Stimulated activated CD8-positive, alpha-beta memory T cell treated with anti-CD3 and anti-CD28 coated beads, Interleukin-7, amount 100 ng/mL, for 1 hour (primary cell): ENCODE measurements around the gene OR5C1.
A peak's percentile ranks its signal among the peaks of the same experiment; 100 is the strongest.
"Not testable (repeated sequence)": the region's sequence is repeated elsewhere in the genome, so short reads cannot be mapped to it uniquely, and the experiment has no call there.

Experiments
- DNase-seq, 2 donors: peaks; one replicate each; pipeline ENCODE4 v3.0.0-alpha.2; 2020; ENCODE audit warnings: low read depth in 2 of 2

OR5C1 gene

DNA sequence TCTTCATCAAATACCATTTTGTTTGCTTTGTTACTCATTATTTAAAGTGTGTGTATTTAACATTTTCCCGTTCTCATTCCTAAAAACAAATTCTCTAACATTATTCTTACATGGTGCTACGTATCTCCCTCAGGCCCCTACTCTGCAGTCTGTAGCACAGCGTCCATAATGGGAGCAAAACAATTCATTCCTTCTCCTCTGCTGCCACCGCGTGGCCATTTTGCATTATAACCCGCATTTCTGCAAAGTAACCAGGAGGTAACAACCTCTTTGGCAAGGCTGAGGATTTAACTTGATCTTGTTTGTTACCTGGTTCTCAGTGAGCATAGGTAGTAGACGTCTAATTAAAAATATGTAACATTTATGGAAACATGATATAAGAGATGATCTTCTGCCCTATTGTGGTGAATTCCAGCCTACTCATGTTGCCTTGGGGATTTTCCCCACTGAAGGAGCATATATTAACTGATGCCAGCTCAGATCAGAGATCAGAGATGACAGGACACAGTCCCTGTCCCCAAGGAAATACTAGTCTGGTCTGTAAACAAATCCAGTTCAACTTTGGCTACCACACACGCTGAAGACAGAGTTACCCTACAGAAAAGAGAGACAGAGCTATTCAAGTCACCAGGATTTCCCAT is 21.7 kb downstream of the OR5C1 start:
- DNase-seq = peak; percentile 57

GRCh38 chr9:122812736-122813135 is 24.0 kb downstream of the OR5C1 start:
- no peak for DNase-seq

GRCh38 chr9:122814545-122814944 is 25.8 kb downstream of the OR5C1 start:
- DNase-seq = no peak

- DNase-seq = no peak
Measured at GRCh38 chr9:122815544-122815943, 26.8 kb downstream of the OR5C1 start.

GRCh38 chr9:122816163-122816867 is 27.6 kb downstream of the OR5C1 start:
- DNase-seq = peak in 1 of 2 donors; percentile 22

GRCh38 chr9:122819326-122819725 is 30.6 kb downstream of the OR5C1 start:
- DNase-seq = no peak

GRCh38 chr9:122819791-122820489 is 31.2 kb downstream of the OR5C1 start:
- DNase-seq = no peak

GRCh38 chr9:122820490-122820845 is 31.7 kb downstream of the OR5C1 start:
- DNase-seq = no peak

DNA sequence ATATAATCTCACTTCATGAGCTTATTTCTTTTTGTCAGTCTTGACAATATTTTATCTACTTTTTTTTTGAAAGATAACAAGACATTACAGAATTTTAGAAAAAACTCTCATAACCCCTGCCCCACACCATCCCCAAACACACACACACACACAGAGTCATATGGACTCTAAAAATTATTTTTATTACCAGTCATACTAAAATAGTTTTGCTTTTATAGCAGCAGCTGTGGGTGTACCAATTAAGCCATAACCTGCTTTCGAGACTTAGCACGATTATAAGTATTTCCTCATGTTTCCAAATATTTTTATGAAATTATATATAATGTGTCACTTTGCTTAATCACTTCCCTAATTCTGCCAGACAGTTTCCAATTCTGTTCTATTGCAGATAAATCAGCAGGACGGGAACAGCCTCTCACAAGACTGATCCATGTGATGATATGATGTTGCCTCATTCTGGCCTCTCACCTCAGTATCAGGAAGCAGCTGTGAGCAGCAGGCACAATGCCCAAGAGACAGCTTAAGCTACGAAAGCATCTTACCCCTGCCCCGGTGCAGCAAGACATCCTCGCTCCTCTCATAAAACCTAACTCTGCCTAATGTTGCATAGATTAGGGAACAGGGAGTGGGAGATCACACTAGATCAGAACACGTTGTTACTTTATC is 32.7 kb downstream of the OR5C1 start:
- no peak for DNase-seq

DNA sequence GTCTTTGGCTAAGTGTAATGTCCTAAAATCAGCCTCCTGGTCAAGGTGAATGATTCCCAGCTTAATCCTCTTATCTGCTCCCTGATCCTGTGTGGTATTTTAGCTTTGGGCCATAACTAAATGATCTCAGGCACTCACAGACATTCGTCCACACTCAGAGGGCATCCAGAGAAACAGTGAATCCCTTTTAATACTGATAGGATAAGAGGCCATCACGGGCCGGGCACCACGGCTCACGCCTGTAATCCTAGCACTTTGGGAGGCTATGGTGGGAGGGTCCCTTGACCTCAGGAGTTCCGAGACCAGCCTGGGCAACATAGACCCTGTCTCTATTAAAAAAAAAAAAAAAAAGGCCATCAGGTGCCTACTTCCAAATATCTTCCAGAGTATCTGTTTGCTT is 33.3 kb downstream of the OR5C1 start:
- DNase-seq = no peak

DNA sequence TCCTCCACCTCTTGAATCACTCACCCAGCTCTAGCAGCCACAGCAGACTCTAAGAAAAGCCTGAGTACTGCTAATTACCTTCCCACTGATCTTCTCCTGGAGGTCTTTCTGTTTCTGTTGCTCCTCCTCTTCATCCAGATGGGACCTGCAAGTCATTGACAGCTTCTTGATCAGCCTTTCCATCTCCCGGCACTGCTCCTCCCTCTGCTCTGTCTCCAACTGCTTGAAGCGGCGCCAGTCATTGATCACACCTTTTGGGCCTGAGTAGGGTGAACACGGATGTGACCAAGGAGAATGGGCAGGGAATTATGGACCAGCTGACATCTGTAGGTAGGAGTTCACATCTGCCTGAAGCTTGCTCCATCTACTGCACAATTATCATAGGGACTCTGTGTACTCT is 34.2 kb downstream of the OR5C1 start:
- no peak for DNase-seq

DNA sequence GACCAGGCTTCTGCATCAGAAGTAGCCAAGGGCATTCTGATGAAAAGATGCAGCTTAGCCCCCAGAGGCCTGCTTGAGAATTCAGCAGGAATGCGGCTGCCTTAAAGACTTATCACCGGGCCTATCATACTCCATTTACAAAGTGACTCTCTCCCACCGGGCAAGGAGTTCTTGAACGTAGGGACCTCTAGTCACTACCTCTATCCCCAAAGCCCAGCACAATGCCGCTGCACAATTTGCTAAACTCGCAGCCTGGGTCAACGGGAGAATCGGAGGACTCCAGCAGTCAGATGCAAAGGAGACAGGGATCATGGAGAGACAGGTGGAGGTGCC is 39.0 kb downstream of the OR5C1 start:
- DNase-seq = no peak

- DNase-seq = not testable (repeated sequence)
Measured at GRCh38 chr9:122828965-122829284, 40.2 kb downstream of the OR5C1 start.

DNA sequence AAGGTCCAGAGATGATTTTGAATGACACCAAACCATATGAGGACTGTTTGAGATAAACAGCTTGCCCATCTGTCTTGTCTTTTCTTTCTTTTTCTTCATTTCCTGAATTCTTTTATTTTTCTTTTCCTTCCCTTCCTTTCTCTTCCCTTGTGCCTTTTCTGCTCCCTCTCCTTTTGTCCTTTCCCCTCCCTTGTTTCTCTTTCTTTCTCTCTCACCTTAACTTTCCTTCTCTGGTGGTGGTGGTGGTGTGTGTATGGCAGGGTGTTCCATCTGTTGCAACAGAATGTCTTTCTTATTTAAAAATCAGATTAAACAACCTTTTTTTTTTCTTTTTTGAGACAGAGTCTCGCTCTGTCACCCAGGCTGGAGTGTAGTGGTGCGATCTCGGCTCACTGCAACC is 43.5 kb downstream of the OR5C1 start:
- DNase-seq = no peak

- no peak for DNase-seq
Measured at GRCh38 chr9:122835313-122835731, 46.6 kb downstream of the OR5C1 start.

DNA sequence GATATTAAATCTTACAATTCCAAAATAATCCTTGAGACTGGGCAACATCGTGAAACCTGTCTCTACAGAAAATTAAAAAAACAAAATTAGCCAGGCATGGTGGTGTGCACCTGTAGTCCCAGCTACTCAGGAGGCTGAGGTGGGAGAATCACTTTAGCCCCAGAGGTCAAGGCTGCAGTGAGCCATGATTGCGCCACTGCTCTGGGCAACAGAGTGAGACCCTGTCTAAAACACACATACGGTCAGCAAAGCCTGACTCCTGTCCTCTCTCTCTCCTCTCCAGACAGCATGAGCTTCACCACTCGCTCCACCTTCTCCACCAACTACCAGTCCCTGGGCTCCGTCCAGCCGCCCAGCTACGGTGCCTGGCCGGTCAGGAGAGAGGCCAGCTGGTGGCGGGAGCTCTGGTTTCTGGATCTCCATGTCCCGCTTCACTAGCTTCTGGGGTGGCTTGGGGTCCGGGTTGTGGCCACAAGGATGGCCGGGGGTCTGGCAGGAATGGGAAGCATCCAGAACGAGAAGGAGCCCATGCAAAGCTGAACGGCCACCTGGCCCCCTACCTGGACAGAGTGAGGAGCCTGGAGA is 48.6 kb downstream of the OR5C1 start:
- no peak for DNase-seq

- not testable (repeated sequence) for DNase-seq
Measured at GRCh38 chr9:122838441-122838840, 49.7 kb downstream of the OR5C1 start.
